Activated CD8-positive, alpha-beta memory T cell treated with anti-CD3 and anti-CD28 coated beads, Interleukin-2, amount 50 U/mL, for 24 hours (primary cell): Measurements from ENCODE around the gene SRL.
"Not testable (repeated sequence)": the region's sequence is repeated elsewhere in the genome, so short reads cannot be mapped to it uniquely, and the experiment has no call there.

ENCODE experiments used
- DNase-seq: peaks from one replicate; pipeline ENCODE4 v3.0.0-alpha.2; 2020; ENCODE audit errors: extremely low read depth

The SRL gene

GRCh38 chr16:4261557-4262172 is 19.8 kb upstream of the SRL start:
- DNase-seq: no peak

DNA sequence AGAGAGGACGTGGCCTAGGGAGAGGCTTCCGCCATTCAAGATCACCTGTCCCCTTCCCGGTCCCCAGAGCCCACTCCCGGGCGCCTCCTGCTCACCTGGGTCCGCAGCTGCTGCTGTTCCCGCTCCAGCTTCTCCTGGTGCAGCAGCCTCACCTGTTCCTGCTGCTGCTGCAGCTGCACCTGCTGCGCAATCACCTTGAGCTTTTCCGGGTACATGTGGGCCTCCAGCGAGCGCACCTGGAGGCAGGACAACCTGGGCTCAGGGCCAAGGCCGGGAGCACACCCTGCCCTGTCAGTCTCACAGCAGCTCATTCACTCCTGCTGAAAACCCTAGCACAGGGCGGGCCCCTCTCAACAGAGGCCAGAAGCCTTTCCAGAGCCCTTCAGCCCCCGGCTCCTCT is 18.5 kb upstream of the SRL start:
- DNase-seq: no peak

GRCh38 chr16:4257646-4258556 is 16.0 kb upstream of the SRL start:
- DNase-seq: no peak

- peak; percentile 99 for DNase-seq
These were observed 11.7 kb upstream of the SRL start for GRCh38 chr16:4253394-4254150.

DNA sequence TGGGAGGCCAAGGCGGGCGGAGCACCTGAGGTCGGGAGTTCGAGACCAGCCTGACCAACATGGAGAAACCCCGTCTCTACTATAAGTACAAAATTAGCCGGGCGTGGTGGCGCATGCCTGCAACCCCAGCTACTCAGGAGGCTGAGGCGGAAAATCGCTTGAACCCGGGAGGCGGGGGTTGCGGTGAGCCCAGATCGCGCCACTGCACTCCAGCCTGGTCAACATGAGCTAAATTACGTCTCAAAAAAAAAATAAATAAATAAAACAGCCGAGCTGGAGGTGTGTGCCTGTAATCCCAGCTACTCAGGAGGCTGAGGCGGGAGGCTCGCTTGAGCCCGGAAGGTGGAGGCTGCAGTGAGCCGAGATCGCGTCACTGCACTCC is 11.1 kb upstream of the SRL start:
- not testable (repeated sequence) for DNase-seq

- no peak for DNase-seq
These were observed 7.8 kb upstream of the SRL start for GRCh38 chr16:4249530-4250308.

GRCh38 chr16:4247460-4247784 is 5.5 kb upstream of the SRL start:
- no peak for DNase-seq

- DNase-seq: no peak
These were observed 5.0 kb upstream of the SRL start for GRCh38 chr16:4246777-4247459.

DNA sequence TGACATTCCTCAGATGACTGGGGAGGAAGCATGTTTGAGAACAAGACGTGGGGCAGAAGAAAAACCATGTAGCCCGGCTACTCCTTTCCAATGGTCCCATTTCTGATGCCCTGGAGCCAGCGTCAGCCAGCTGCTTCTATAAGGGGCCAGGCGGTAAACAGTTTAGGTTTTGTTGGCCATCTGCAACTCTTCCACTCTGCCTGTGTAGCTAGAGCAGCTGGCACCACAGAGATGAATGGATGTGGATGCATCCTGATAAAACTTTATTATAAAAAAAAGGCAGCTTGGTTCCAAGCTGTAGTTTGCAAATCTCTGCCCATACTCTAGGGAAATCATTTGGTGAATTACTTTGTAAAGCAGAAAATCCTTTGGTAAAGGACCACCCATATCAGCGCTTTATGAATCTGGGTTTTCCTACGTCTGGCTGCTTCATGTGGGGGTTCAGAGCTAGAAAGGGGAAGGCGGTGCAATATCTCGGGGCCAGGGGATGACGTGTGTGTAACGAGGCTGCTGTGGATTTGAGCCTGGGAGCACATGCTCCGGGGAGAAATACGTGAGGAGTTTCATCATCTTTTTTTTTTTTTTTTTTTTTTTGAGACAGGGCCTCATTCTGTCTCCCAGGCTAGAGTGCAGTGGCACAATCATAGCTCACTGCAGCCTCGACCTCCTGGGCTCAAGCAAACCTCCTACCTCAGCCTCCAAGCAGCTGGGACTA is 3.4 kb upstream of the SRL start:
- no peak for DNase-seq

DNA sequence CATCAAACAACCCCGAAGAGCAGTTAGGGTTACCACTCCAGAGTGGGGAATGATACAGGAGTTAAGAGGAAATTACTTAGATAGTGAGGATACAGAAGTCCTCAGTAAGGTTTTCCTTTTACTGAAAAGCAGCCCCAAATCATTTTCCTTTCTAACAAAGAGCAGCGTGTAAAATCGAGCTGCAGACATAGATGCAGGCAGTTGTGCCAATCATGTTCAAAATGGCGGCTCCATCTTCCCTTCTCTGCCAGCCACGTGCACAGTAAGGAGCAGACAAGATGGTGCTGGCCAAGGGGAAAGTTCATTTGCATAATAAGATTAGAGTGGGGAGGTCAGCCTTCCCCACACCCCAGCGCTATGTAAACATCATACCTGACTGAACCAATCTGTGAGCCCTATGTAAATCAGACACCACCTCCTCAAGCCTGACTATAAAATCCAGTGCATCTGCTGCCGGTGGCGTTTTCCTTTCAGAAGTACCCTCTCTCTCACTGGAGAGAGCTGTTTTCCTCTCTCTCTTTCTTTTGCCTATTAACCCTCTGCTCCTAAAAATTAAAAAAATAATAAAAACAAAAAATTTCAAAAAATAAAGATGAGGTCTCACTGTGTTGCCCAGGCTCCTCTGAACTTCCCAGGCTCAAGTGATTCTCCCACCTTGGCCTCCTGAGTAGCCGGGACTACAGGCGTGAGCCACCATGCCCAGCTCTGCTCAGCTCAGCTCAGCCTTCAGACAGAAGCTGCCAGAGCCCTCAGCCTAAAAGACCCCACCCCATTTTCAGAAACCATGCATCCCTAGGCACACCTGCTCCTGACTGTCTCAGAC is 2.6 kb upstream of the SRL start:
- DNase-seq: no peak

GRCh38 chr16:4241258-4241927 is 487 bp downstream of the SRL start:
- DNase-seq: no peak

DNA sequence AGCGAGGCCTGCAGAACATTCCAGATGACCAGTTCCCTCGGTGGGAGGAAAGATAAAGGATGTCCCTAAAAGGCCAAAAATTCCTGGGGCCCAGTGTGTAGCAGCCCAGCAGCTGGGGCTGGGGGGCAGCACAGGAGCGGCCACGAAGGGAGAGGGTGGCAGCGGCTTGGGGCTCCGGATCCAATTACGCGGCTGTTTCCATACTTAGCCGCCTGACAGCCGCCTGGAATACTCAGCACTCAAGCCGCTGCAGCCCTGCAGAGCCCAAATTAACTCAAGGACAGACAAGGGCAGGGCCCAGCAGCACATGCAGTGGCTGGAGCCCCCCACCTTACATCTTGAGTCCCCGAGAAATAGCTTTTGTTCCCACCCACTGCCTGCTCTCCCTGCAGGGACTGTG is 1.3 kb downstream of the SRL start:
- no peak for DNase-seq

DNA sequence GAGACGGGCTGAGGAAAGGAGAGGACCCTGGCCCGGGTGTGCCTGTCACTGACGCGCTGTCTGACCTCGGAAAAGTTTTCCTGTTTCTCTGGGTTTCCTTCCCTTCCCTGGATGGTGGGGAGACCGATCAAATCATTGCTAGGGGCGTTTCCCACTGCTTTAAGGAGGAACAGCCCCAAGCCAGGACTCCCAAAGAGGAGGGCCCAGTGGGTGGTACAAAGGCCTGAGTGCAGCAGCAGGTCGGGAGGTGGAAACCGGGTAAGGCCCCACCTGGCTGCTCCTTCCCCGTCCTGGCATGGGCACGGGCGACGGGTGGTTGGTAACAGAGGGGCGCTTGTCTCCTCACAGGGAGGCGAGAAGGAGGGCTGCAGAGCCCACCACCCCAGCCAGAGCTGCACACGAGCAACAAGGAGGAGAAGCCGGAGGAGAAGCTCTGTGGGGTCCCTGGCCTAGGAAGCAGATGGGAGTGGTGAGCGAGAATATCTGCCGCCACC is 2.2 kb downstream of the SRL start:
- DNase-seq: no peak

DNA sequence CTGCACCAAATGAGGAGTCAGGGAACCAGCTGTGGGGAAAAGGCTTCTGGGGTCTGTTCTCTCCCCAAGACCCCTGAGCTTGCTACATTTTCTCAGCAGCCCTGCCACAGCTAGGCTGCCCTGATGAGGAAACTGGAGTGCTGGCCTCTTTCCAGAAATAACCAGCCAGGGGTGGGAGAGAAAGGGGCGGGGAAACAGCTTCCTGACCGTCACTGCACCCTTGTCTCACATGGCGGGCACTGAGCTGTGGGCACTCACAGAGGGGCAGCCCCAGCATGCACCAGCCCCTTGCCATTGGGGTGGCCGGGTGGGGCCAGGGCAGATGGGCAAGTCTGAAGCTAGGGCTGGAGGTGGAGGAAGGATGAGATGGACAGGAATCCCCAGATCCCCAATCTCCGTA is 2.9 kb downstream of the SRL start:
- no peak for DNase-seq

GRCh38 chr16:4233431-4233830 is 8.4 kb downstream of the SRL start:
- no peak for DNase-seq

- no peak for DNase-seq
These were observed 9.1 kb downstream of the SRL start for GRCh38 chr16:4232541-4233386.

- no peak for DNase-seq
These were observed 10.0 kb downstream of the SRL start for GRCh38 chr16:4231886-4232285.

- no peak for DNase-seq
These were observed 10.5 kb downstream of the SRL start for GRCh38 chr16:4231367-4231766.
